ENCODE data around the gene MAP4. TPM values are rescaled to one million over a fixed set of nuclear protein-coding genes. Genes with fewer than 3 reads are reported as not detected.

Gene MAP4
- total RNA-seq, 4 donors from 2014 or later, result 108 to 186 (median 150) TPM

GRCh38 chr3:47985381-47985780, 30.8 kb downstream of the MAP4 start:
- DNase-seq (ENCODE audit: low spot score) (no peak), ATAC-seq (ENCODE audit: low FRiP score) (no peak)
- TF ChIP-seq CTCF (IDR thresholded peaks at IDR 0.05), result no peak

GRCh38 chr3:47984075-47984728, 32.0 kb downstream of the MAP4 start:
- DNase-seq (ENCODE audit: low spot score) (no peak), ATAC-seq (ENCODE audit: low FRiP score) (peak; percentile 34)
- TF ChIP-seq CTCF (IDR thresholded peaks at IDR 0.05), result no peak

- ATAC-seq (ENCODE audit: low FRiP score), result no peak
- DNase-seq (ENCODE audit: low spot score), result no peak
- no peak for TF ChIP-seq CTCF (IDR thresholded peaks at IDR 0.05)
Measured at GRCh38 chr3:47980795-47981194, 35.4 kb downstream of the MAP4 start.

DNA sequence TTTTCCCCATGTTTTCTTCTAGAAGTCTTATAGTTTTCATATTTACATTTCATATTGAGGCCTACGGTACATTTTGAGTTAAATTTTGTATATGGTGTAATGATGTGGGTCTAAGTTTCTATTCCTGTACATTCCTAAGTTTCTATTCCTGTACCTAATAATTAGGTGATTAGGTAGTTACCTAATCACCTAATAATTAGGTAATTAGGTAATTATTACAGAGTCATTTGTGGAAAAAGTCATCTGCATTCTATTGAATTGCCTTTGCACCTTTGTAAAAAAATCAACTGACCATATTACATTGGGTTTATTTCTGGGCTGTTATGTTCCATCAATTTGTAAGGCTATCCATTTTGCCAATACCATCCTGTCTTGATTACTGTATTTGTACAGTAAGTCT, 37.1 kb downstream of the MAP4 start:
- DNase-seq (ENCODE audit: low spot score), result no peak
- ATAC-seq (ENCODE audit: low FRiP score), result no peak
- no peak for TF ChIP-seq CTCF (IDR thresholded peaks at IDR 0.05)

GRCh38 chr3:47978386-47978785, 37.8 kb downstream of the MAP4 start:
- DNase-seq (ENCODE audit: low spot score) (no peak), ATAC-seq (ENCODE audit: low FRiP score) (no peak)
- TF ChIP-seq CTCF (IDR thresholded peaks at IDR 0.05), result no peak

DNA sequence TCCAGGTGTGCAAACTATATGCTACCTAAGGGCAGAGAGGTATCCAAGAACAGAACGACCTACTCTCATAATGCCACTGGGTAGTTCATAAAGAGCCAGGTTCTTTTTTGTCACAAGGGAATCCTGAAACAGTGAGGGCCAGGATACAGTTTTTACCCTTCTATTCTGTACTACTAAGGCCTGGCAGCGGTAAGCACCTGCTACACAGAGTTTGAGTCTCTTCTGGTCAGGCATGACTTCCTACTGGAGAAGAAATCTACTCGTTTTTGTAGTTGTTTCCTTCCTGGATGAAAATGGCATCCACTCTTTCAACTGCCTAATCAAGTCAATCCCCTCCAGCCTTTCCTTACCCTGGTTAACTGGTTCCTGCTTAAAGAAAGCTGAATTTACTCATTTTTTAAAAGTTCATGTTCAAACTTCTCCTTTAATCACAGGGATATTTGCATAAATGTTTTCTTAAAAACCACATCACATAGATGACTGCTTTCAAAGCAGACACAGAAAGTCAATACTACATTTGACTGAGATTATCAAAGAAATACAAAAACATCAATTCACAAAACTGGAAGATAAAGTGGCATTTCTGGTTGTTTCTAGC, 40.0 kb downstream of the MAP4 start:
- TF ChIP-seq CTCF (IDR thresholded peaks at IDR 0.05), result no peak
- DNase-seq (ENCODE audit: low spot score), result no peak
- ATAC-seq (ENCODE audit: low FRiP score), result no peak

- TF ChIP-seq CTCF (IDR thresholded peaks at IDR 0.05), result no peak
- ATAC-seq (ENCODE audit: low FRiP score) (no peak), DNase-seq (ENCODE audit: low spot score) (no peak)
Measured at GRCh38 chr3:47974974-47975470, 41.2 kb downstream of the MAP4 start.

All from omental fat pad (tissue), 4 donors.